GM18508 (cell line): ENCODE results near the gene SORCS2.

Experiments
- ATAC-seq: cut with Tn5 transposase; IDR thresholded peaks from one replicate; pipeline ENCODE4 v1.9.1; 2021; ENCODE audit warnings: moderate number of reproducible peaks; ENCODE audit not compliant: insufficient read depth, unreplicated experiment

The SORCS2 gene

DNA sequence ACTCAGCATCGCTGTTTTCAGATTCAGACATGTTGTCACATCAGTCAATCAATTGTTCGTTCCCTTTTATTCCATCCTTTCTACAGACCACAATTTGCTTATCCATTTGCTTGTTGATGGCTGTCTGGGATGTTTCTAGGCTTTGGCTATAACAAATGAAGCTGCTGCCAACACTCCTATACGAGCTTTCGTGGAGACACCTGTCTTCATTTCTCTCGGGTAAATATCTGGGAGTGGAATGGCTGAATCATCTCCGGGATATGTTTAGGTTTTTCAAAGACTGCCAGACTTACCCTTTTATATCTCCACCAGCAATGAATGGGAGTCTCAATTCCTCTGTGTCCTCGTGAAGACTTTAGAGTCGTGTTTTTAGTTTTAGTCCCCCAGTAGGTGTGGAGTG, 118.9 kb downstream of the SORCS2 start:
- ATAC-seq: no peak

DNA sequence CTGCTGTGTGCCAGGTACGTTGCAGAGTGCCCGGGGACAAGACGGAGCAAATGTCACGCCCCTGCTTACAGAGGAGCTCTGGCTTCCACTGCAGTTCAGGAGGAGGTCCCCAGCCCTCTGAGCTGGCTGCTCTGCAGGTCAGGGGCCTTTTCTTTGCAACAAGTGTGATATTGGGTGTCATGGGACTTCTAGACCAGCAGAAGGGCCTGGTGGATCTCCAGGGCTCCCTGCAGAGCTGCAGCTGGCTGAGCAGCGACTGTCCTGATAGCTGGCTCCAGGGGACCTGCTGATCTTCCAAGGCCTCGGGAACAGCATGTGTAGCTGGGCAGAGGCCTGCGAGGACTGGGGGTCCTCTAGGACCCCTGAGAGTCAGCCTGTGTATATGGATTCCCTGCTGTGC, 120.4 kb downstream of the SORCS2 start:
- no peak for ATAC-seq

- ATAC-seq: no peak
Observed at GRCh38 chr4:7313347-7313811, 121.0 kb downstream of the SORCS2 start.

DNA sequence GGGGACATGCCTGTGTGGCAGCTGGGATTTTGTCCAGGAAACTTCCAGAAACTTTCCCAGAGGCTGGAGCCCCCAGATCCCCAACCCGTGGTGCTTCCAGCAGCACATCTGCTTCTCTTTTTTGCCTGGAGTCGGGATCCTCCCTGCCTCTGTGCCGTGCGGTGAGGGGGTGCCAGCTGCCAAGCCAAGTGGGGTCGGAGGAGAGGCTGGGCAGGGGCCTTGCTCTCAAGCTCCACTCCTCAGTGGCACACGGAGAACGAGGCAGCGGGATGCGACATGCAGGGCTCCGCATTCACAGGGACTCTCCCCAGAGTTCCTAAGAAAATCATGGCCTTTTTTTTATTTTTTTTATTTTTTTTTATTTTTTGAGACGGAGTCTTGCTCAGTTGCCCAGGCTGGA, 121.7 kb downstream of the SORCS2 start:
- no peak for ATAC-seq

DNA sequence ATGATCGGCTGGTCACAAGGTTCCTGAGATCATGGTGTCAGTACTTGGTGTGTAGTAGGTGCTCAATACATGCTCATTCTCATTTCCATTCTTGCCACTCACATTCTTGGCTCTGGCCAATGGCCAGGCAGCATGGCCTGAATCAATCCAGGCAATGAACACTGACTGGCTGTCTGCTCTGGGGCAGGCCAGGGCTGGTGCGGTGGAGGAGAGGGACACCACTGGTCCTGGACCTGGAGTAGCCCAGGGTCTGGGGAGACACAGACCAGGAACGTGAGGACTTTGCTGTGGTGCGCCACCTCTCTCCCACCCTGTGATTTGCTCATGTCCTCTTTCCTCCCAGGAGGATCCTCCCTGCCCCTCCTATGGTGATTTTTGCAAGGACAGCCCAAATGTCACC, 122.9 kb downstream of the SORCS2 start:
- ATAC-seq: no peak

- no peak for ATAC-seq
Observed at GRCh38 chr4:7315935-7316334, 123.6 kb downstream of the SORCS2 start.

- no peak for ATAC-seq
Observed at GRCh38 chr4:7319024-7319423, 126.7 kb downstream of the SORCS2 start.

- ATAC-seq: no peak
Observed at GRCh38 chr4:7320206-7320797, 128.0 kb downstream of the SORCS2 start.

- ATAC-seq: no peak
Observed at GRCh38 chr4:7322166-7322991, 130.0 kb downstream of the SORCS2 start.

DNA sequence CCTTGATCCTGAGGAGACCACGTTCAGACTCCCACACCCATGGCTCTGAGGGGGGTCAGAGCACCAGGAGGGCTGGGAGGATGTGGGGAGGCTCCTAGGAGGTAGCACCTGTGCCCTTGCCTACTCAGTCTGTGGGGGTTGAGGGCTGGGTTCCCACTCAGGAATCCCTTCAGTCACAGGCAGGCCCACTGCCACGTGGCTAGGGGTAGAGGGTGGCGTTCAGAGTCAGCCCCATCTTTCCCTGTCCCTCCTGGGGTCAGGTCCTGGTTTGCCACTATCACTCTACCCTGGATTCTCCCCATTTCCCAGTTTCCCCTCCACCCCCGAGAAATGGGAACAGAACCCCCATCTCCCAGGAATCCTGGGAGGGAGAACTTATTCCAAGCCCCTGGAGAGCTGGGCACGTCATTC, 131.1 kb downstream of the SORCS2 start:
- no peak for ATAC-seq

GRCh38 chr4:7323872-7324650, 131.7 kb downstream of the SORCS2 start:
- no peak for ATAC-seq

GRCh38 chr4:7324651-7325121, 132.3 kb downstream of the SORCS2 start:
- ATAC-seq: no peak

GRCh38 chr4:7325541-7325940, 133.2 kb downstream of the SORCS2 start:
- ATAC-seq: no peak

DNA sequence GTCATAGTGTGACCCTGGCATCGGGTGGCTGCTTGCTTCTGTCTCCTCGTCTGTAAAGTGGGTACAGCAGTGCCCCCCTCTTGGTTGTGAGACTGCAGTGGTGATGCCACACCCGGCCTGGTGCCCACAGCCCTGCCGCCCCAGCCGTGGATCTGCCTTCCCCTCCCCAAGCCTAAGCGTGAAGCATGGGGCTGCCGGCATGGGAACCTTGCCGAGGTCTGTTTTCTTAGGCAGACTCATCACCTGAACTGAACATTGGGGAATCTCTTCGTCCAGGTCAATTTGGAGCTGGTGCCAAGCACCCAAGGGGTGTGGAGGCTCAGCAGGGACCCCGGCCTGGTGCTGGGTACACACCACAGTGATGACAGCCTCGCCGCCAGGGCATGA, 134.0 kb downstream of the SORCS2 start:
- ATAC-seq: no peak

DNA sequence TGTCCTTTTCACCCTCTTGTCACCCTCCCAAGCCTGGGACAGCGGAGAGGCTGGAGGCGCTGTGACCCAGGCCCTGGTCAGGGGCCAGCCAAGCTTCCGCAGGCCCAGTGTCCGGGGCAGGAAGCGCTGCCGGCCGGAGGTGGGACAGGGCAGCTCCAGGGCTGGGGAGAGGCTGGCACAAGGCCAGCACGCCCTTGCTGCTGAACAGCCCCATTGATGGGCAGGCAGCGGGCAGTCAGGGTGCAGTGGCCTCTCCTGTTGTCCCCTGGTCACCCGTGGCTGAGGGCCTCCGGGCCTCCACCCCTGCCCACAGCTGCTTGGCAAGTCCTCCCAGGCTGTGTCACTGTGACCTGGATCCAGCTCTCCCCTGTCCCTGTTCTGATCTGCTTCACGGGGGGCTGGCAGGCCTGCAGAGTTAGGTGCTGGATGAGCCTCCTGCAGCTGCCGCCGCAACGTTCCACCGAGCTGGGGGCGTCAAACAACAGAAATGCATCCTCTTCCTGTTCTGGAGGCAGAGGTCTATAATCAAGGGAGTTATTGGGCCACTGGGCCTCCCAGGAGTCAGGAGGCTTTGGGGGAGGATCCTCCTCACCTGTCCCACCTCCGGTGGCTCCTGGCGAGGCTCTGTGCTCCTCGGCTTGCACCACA, 134.5 kb downstream of the SORCS2 start:
- no peak for ATAC-seq

- no peak for ATAC-seq
Observed at GRCh38 chr4:7327341-7327885, 135.1 kb downstream of the SORCS2 start.

DNA sequence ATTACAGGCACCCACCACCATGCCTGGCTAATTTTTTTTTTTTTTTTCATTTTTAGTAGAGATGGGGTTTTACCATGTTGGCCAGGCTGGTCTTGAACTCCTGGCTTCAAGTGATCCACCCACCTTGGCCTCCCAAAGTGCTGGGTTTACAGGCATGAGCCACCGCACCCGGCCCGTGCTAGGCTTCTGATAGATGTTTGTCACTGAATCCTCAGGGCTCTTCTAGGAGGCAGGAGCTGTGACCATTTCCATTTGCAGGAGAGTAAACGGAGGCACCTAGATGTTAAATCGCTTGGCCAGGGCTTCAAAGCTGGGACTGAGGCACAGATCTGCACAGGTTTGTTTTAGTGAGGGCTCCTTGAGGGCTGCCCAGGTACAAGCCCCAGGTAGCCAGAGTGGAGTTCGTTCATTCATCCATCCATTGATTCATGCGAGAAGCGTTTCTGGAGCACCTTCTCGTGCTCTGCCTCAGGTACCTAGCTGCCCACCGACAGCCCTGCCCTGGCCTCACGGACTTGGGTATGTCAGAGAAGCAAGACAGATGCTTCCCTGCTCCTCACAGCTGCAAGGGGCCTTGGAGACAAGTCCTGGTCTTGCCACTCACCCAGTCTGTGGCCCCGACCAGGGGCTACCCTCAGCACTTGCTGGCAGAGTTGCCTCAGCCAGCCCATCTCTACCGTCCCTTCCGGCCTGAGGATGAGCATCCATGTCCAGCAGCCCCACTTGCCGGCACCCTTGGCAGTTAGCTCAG, 136.0 kb downstream of the SORCS2 start:
- no peak for ATAC-seq

GRCh38 chr4:7328913-7329638, 136.7 kb downstream of the SORCS2 start:
- no peak for ATAC-seq

DNA sequence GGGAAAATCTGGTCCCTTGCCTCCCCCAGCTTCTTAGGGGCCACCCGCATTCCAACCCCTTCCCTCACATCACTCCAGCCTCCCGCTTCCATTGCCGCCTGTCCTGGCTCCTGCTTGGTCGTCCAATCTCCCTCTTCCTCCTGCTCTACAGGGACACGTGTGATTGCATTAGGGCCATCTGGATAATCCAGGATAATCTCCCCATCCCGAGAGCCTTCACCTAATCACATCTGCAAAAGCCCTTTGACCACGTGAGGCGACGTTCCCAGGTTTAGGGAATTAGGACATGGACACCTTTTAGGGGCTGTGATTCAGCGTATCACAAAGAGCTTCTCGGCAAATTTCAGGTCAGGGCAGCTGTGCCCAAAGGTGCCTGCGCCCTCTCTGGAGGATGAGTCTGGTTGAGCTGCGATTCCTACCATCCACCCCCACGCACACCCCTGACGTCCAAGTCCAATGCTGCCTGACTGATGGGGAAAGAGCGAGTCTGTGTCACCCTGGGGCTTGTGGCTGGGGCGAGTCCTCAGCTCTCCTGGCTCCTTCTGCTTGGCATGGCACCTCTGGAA, 137.8 kb downstream of the SORCS2 start:
- ATAC-seq: no peak
